ELR (cell line): ENCODE measurements around the gene COX19.
A peak's percentile ranks its signal among the peaks of the same experiment; 100 is the strongest.
"Not testable (repeated sequence)": the region's sequence is repeated elsewhere in the genome, so short reads cannot be mapped to it uniquely, and the experiment has no call there.

ENCODE experiments used
- DNase-seq: peaks from one replicate; pipeline ENCODE4 v3.0.0-alpha.2; 2015; ENCODE audit warnings: low read depth

COX19 gene

DNA sequence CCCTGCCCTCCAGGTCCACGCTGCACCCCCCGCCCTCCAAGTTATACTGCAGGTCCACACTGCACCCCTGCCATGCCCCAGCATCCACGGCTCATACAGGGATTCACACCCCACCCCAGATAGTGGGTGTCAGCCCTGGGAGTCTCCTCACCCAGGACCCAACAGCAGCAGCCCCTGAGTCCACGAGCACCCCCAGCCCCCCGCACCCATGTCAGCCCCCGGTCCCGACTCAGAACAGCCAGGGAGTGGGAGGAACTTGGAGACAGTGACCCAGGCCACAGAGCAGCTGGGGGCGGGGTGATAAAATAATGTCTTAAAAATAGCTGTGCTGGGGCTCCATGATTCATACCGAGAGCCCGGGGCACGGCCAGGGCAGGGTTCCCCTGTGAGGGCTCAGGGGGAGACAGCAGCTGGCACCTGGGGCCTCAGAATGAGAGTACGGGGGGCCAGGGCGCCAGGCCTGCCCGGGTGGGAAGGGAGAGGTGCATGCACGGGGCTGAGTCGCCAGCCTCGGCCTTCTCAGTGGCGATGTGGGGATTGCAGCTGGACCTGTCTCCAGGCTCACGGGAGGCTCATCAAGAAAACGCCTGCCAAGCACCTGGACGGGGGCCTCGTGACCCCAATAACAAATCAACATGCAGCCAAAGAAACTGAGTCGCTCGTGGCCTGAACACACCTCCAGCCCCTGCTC lies 50.7 kb downstream of the COX19 start:
- peak; percentile 41 for DNase-seq

DNA sequence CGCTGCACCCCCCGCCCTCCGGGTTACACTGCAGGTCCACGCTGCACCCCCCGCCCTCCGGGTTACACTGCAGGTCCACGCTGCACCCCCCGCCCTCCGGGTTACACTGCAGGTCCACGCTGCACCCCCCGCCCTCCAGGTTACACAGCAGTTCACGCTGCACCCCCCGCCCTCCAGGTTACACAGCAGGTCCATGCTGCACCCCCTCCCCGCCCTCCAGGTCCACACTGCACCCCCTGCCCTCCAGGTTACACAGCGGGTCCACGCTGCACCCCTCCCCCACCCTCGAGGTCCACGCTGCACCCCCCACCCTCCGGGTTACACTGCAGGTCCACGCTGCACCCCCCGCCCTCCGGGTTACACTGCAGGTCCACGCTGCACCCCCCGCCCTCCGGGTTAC lies 51.3 kb downstream of the COX19 start:
- DNase-seq, result not testable (repeated sequence)

DNA sequence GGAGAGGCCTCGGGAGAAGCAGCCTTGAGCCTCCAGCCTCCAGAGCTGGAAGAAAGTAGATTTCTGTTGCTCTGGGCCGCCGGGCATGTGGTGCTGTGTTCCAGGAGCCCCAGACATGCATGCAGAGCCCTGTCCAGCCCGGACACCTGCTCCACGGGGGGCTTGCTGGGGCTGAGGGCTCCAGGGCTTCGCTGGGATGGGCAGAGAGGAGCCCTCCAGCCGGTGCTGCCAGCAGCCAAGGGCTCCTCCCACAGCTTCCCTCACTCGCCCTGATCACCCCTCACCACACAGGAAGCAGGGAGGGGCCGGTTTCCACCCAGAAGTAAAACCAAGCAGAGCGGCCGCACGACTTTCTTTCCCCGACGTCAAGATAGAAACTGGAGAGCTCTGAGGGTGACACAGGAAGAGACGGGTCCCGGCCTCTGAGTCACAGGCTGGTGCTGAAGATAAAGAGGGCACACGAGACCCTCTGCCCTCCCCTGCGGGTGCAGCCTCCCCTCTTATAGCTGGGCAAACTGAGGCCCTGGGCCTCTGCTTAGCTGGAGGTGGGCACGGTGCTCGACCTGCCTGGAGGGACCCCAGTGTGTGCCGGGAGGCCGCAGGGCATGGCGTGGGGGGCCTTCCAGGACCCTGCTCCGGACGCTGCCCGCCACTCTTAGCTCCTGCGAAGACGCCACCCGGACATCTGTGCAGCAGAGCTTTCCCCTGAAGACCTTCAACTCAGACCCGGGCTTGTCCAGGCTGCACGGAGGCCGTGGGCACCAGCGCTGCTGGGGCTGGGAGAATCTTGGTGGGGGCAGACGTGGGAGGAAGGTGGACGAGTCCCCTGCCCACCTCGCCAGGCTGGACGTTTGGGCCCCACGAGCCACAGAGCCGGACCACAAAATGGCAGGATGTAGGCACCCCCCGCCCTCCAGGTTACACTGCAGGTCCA lies 52.0 kb downstream of the COX19 start:
- DNase-seq, result peak; percentile 61

DNA sequence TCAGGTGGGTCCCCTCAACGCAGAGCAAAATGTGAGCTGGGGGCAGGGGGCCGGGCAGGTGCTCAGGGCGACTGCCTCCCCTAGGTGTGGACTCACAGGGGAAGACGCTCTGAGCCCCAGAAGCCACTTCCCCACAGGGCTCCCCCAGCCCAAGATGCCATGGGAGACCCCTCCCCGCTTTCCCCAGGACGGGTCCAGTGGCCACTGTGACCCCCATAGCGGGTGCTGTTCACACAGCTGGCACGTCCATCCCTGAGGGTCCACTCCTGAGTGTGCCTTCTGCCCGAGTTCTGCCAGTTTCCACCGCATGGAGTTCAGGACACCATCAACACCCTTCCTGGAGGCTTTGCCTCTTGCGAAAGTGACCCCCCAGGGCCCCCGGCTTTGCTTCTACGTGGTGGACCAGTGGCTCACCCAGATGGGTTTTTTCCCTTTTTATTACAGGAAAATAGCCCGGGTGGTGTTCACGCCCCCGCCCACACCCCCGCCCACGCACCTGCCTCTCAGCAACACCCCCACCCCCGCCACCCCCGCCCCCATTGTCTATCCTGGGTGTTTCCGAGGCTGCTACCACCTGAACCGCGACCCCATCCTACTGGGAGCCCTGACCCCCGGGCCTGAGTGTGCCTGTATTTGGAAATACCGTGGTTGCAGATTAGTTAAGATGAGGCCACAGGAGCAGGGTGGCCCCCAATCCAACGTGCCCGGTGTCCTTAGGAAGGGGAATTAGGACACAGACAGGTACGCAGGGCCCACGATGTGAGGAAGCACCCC lies 52.8 kb downstream of the COX19 start:
- DNase-seq, result no peak

DNA sequence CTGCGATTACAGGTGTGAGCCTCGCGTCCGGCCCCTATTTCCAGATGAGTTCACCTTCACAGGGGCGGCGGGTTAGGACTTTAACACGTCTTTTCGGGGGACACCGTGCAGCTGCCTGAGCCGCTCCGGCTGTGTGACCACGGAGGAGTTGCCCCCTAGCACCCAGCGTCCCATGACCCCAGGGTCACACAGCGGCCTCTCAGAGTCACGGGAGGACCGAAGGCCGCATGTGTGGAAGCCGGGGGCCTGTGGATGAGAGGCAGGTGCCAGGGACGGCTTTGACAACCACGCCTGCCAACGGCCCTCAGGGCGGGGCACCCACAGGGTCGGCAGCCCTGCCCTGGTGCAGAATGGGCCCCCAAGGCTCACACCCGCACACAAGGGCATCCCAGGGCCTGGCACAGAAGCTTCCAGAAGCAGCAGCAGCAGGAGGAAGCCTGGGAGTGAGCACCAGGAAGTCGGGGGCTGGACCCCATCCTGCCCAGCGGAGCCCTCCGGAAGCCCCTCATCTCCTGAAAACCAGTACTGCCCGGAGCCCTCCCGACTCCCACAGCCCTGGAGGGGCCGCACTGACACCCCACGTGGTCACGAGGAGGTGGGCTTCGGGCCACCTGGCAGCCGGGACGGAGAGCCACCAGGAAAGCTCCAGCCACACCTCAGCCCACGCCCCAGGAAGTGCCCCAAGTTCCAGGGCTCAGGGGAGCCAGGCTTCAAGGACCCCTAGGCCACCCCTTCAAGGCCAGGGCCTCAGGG lies 53.6 kb downstream of the COX19 start:
- DNase-seq, result no peak

DNA sequence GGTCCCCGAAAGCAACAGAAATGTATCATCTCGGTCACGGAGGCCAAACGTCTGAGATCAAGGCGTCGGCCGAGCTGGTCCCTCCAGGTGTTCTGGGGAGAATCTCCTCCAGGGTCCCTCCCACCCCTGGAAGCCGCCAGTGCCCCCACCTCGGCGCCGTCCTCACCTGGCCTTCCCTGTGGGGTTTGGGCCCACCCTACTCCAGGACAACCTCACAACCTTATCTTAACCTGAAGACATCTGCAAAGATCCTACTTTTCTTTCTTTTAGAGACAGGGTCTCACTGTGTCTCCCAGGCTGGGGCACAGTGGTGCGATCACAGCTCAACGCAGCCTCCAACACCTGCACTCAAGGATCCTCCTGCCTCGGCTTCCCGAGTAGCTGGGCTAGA lies 54.3 kb downstream of the COX19 start:
- no peak for DNase-seq

DNA sequence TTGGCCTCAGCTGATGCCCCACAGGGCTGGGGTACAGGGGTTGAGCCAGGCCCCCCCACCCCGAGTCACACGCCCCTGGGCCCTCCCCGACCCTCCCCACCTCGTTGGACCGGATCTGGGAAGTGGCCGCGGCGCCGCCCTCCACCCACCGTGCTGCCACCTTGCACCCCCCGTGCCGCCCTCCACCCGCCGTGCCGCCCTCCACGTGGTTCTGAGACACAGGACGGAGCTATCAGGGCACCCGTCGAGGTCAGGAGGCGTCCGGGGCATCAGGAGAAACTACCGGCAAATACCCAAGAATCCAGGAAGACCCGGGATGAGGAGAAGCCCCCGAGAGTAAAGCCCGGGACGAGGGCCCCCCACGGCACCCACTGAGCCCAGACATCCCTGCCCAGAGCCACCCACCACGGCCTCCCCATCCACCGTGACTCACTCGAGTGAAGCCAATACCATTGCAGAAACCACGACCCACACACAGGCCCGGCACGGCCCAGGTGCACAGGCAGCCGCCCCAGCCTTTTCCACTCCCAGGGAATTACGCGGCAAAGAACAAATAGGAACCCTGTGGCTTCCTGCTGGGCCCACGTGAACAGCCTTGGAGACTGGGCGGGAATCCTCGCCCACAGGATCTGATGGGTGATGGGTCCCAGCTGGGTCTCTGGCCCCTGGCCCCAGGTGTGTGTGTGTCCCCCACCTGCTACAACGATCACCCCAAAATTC lies 54.8 kb downstream of the COX19 start:
- no peak for DNase-seq

DNA sequence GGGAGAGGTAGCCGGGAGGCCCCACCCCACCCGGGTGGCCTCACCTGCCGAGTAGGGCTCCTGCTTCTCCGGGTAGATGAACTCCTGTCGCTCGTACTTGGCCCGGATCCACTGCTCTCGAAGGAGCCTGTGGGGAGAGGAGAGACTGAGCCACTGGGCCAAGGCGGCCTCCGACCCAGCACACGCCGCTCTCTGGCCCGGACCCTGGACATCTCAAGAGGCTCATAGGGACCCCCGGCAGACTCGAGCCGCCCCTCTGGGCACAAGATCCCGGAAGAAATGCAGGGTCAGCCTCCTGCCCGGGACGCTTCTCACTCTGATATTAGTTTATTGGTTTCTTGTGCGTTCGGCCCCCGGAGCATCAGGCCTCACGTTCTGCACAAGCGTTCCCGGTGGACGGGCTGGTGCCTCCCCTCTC lies 55.4 kb downstream of the COX19 start:
- DNase-seq, result no peak

DNA sequence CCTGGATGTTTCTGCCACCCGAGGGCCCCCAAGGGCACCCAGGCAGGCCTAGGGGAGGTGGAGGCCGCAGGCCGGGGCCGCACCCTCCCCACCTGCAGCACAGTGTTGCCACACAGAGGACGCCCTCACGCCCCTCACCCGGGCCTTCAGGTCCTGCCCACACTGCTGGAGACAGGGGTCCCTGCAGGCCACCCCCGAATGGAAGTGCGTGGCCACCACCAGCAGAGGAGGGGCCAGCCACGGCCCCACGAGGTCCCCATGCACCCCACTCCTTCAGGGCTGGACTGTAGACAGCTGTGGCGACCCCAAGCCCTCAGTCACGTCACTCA lies 56.3 kb downstream of the COX19 start:
- DNase-seq, result no peak

DNA sequence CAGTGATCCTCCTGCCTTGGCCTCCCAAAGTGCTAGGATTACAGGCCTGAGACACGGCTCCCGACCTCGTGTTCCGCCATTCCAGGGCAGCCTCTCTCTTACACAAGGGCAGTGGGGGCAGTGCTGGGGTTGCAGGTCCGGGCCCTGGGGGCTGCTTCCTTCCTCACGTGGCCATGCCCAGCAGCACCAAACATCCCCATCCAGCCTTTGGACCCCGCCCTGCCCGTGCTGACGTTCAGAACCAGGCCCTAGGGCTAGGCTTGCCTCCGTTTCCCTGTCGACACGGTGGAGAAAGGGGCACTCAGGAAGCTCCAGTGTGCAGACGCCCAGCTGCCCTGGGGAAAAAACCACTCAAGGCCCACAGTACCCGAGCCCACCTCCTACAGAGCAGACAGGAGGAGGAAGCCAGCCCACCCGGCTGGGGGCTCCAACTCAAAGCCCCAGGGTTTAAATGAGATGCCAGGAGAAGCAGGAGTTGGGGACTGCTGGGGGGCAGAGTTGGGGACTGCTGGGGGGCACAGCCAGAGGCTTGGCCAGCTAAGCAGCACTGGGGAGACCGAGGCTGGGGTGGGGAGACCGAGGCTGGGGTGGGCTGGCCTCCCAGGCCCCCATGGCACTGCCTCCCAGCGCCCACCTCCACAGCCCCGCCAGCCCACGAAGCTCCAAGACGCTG lies 56.8 kb downstream of the COX19 start:
- no peak for DNase-seq

DNA sequence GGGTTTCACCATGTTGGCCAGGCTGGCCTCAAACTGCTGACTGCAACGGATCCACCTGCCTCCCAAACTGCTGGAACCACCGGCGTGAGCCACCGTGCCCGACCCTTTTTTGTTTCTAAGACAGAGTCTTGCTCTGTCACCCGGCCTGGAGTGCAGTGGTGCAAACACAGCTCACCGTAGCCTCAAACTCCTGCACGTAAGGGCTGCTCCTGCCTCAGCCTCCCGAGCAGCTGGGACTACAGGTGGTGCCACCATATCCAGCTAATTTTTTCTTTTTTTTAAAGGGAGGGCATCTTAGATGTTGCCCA lies 57.3 kb downstream of the COX19 start:
- no peak for DNase-seq

DNA sequence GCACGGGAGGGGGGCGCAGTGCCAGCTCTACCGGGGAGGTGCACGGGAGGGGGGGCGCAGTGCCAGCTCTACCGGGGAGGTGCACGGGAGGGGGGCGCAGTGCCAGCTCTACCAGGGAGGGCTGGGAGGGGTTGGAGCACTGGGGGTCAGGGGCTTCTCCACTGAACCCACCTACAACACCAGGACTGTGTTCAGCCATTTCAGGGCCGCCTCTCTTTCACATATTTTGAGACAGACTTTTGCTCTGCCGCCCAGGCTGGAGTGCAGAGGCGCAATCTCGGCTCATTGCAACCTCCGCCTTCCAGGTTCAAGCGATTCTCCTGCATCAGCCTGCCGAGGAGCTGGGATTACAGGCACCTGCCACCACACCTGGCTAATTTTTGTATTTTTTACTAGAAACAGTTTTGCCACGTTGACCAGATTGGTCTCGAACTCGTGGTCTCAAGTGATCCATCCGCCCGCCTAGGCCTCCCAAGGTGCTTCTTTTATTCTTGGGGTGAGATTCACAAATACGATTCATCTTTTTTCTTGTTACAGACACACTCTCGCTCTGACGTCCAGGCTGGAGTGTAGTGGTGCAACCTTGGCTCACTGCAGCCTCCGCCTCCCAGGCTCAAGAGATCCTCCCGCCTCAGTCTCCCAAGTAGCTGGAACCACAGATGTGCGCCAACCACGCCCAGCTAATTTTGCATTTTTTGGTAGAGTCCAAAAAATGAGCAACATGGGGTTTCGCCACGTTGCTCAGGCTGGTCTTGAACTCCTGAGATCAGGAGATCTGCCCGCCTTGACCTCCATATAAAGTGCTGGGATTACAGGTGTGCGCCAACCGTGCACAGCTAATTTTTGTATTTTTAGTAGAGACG lies 57.9 kb downstream of the COX19 start:
- no peak for DNase-seq

DNA sequence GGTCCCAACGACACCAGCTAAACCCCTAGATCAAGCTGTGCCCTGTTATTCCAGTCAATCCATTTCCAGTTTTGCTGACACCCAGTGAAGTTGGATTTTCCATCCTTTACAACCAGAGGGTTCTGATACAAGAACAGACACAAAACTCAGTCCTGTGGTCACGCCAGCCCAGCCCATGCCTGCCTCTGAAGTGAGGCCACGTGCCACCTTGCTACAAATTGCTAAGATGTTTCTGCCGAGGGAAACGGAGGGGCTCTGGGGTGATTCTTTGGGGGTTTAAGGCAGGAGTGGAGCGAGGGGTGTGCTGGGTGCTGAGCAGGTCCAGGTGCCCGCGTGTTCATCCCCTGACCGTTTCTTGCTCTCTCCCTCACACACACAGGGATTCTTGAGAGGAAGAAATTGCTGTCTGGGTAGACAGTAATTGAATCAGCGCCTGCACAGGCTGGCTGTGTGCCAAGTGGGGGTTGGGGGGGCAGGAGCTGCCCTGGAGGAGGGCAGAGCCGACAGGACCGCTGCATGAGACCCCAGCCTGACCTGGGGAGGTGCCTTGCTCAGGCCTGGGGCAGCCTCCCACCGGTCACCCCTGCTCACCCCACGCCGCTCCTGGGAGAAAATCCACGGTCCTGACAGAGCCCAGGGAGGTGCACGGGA lies 58.9 kb downstream of the COX19 start:
- no peak for DNase-seq
